D721Med (cell line): ENCODE results near the gene SLC24A3.

ENCODE experiments used
- DNase-seq: peaks from one replicate; pipeline ENCODE4 v3.0.0; 2011; ENCODE audit warnings: low spot score; ENCODE audit not compliant: insufficient read length
- FAIRE-seq: peaks from 2 replicates; lab custom pipeline; 2011; peaks lifted over from hg19 to GRCh38; lab: Jason Lieb, UNC
- CTCF ChIP-seq: IDR thresholded peaks from 2 replicates; pipeline ENCODE4 v1.5.1; 2012; ENCODE audit warnings: mild to moderate bottlenecking, control low read depth; ENCODE audit not compliant: insufficient read depth; ENCODE audit errors: missing control alignments

SLC24A3 gene

DNA sequence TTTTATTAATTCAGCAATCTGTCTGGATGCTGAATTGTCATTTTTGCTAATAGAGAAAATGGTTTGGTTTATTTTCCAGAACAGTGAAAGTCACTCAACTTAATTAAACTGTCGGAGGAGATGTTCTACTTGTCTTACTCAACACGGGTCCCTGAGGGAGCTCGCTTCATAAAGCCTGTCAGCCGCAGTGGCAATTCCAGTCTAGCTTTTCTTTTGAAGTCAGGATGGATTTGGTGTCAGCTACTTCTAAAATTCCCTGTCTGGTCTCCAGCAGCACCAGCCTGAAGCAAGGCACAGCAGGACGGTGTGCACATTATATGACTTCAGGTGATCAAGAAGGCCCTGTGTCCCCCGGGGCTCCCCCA is 261.5 kb downstream of the SLC24A3 start:
- TF ChIP-seq CTCF = no peak
- no peak for DNase-seq
- no peak for FAIRE-seq

- no peak for TF ChIP-seq CTCF
- FAIRE-seq = no peak
Measured at GRCh38 chr20:19478320-19478895, 266.0 kb downstream of the SLC24A3 start.

DNA sequence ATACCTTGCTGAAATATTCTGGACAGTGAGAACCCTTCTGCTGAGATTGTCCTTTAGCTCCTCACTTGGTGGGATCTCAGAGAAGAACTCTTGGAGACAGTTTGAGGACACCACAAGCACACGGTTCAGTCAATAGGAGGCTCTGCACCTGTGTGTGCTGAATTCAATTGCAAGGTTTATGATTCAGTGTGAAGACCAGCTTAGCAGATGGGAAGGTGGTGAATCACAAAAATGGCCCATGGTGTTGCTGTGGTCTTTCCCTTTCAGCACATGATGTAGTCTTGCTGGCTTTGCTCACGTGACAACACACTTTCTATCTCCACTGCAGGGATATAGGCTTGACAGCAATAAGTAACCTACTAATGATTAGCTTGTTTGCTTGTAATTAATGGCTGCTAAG is 270.3 kb downstream of the SLC24A3 start:
- no peak for DNase-seq
- FAIRE-seq = no peak
- no peak for TF ChIP-seq CTCF

More at GRCh38 chr20:19478320-19478895, 266.0 kb downstream of the SLC24A3 start:
- DNase-seq = no peak

DNA sequence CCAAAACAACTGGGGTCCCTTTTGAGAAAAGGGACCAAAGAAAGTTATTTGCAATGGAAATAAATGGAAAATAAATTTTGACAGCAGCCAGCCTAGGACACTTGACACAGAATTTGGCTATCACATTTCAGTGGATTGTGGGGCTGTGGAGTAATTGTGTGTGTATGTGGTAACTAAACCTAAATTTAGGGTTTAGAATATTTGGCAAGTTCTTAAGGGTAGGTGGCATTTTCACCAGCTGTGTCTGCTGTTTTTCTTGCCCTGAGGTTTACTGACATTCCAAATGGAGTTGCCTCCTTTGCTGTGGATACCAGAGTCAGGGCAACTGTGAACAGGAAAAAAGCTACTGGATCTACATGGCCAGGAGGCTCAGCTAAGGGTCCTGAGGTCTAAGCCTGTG is 270.9 kb downstream of the SLC24A3 start:
- DNase-seq = no peak
- no peak for FAIRE-seq
- no peak for TF ChIP-seq CTCF

DNA sequence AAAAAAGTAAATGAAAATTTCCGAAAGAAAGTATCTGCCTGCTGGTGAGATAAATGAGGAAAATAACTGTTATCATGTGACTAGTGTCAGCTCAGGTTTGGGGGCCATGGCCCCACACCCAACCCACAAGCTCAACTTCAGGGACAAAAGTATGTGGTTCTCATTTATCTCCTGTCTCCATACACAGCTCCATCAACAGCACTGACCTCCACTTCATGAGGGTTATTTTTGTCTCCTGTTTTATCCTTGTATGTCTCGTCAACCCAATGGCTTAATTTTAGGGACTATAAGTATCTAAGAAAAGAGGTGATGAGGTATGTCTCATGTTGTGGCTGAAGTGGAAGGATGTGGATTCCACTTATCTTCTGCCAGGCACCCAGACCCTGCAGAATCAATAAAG is 274.0 kb downstream of the SLC24A3 start:
- DNase-seq (no peak), FAIRE-seq (no peak)
- no peak for TF ChIP-seq CTCF

- no peak for TF ChIP-seq CTCF
- DNase-seq = no peak
- FAIRE-seq = no peak
Measured at GRCh38 chr20:19487420-19487819, 275.0 kb downstream of the SLC24A3 start.

- no peak for FAIRE-seq
- no peak for TF ChIP-seq CTCF
Measured at GRCh38 chr20:19491241-19491640, 278.8 kb downstream of the SLC24A3 start.

More at GRCh38 chr20:19491241-19491640, 278.8 kb downstream of the SLC24A3 start:
- DNase-seq = no peak
